H1 (cell line): ENCODE measurements around the gene PCDHGA1. TPM values are rescaled to one million over a fixed set of nuclear protein-coding genes. Genes with fewer than 3 reads are reported as not detected.

Source experiments
- CTCF ChIA-PET: fragments of 300-600 bp; sonication (Branson Sonifier 250); formaldehyde crosslinking; loops from one replicate; lab custom pipeline; 2021; ENCODE audit not compliant: partially characterized antibody; lab: Charles Lee
- POLR2A ChIA-PET: fragments of 300-600 bp; sonication (Branson Sonifier 250); formaldehyde crosslinking; loops from one replicate; lab custom pipeline; 2021; ENCODE audit warnings: inconsistent platforms; ENCODE audit not compliant: partially characterized antibody; lab: Charles Lee
- DNase-seq, 2 experiments: peaks; one replicate each; pipeline versions ENCODE4 v3.0.0 to v3.0.0-alpha.2; 2010 to 2022; ENCODE audit warnings: low spot score in 2 of 2, low read depth in 1 of 2, mixed read lengths in 1 of 2
- FAIRE-seq: peaks from 2 replicates; lab custom pipeline; 2011; peaks lifted over from hg19 to GRCh38; lab: Jason Lieb, UNC
- H2AFZ ChIP-seq: 2 replicates; pipeline ENCODE4 v1.8.1; 2012; ENCODE audit warnings: low read length, inconsistent platforms
- H2AK5ac ChIP-seq: 2 replicates; pipeline ENCODE4 v1.6.1; 2013; ENCODE audit warnings: low read depth, low read length
- H2BK120ac ChIP-seq: replicated peaks from 2 replicates; pipeline ENCODE3; 2013; ENCODE audit warnings: low read depth, low read length, inconsistent platforms
- H2BK12ac ChIP-seq: 2 replicates; pipeline ENCODE4 v1.6.1; 2013; ENCODE audit warnings: low read depth, low read length
- H2BK15ac ChIP-seq: 2 replicates; pipeline ENCODE4 v1.6.1; 2013; ENCODE audit warnings: low read length
- H2BK20ac ChIP-seq: 2 replicates; pipeline ENCODE4 v1.6.1; 2013; ENCODE audit warnings: low read length
- H2BK5ac ChIP-seq: 2 replicates; pipeline ENCODE4 v1.6.1; 2013; ENCODE audit warnings: low read depth, low read length
- H3K14ac ChIP-seq: 2 replicates; pipeline ENCODE4 v1.6.1; 2013; ENCODE audit warnings: inconsistent platforms; ENCODE audit not compliant: insufficient read length
- H3K18ac ChIP-seq: 2 replicates; pipeline ENCODE4 v1.6.1; 2013; ENCODE audit warnings: low read length; ENCODE audit errors: extremely low read depth
- H3K23ac ChIP-seq: 2 replicates; pipeline ENCODE4 v1.6.1; 2013; ENCODE audit warnings: inconsistent platforms; ENCODE audit not compliant: insufficient read length
- H3K23me2 ChIP-seq: 2 replicates; pipeline ENCODE4 v1.6.1; 2013; ENCODE audit warnings: low read depth, low read length
- H3K27ac ChIP-seq: 2 replicates; pipeline ENCODE4 v1.6.1; 2011; ENCODE audit warnings: low read depth, low read length, inconsistent platforms
- H3K27me3 ChIP-seq, 4 experiments: replicated peaks in 1 of 4; 1 replicate in 1 of 4; 2 replicates in 3 of 4; pipeline versions ENCODE4 v1.6.1 to v1.8.1; 2011 to 2013; ENCODE audit warnings: low read length in 3 of 4, mild to moderate bottlenecking in 3 of 4, inconsistent platforms in 2 of 4, mixed read lengths in 2 of 4, moderate library complexity in 1 of 4; ENCODE audit not compliant: control insufficient read depth in 3 of 4, insufficient read depth in 3 of 4; ENCODE audit errors: extremely low read depth in 1 of 4
- H3K36me3 ChIP-seq, 4 experiments: 2 replicates each; pipeline versions ENCODE4 v1.6.1 to v1.8.1; 2011 to 2013; ENCODE audit warnings: mild to moderate bottlenecking in 4 of 4, low read length in 3 of 4, moderate library complexity in 2 of 4, control low read depth in 1 of 4, inconsistent platforms in 1 of 4; ENCODE audit not compliant: insufficient read depth in 4 of 4, control insufficient read depth in 2 of 4
- H3K4ac ChIP-seq: replicated peaks from 2 replicates; pipeline ENCODE3; 2013; ENCODE audit warnings: low read length, low read depth, mixed read lengths, inconsistent platforms; ENCODE audit not compliant: insufficient read length
- H3K4me1 ChIP-seq, 4 experiments: replicated peaks in 1 of 4; 1 replicate in 1 of 4; 2 replicates in 3 of 4; pipeline versions ENCODE4 v1.6.1 to v1.8.1; 2011 to 2013; ENCODE audit warnings: low read length in 3 of 4, inconsistent platforms in 2 of 4, mixed read lengths in 1 of 4; ENCODE audit not compliant: insufficient read depth in 4 of 4, control insufficient read depth in 3 of 4
- H3K4me2 ChIP-seq, 2 experiments: 2 replicates each; pipeline versions ENCODE4 v1.6.1 to v1.8.1; 2011 to 2013; ENCODE audit warnings: low read depth in 2 of 2, low read length in 2 of 2, control low read depth in 1 of 2, inconsistent platforms in 1 of 2, mild to moderate bottlenecking in 1 of 2; ENCODE audit not compliant: insufficient read depth in 1 of 2
- H3K4me3 ChIP-seq, 4 experiments: fragments of 200-600, 300-600 bp in 1 of 4; sonication (generic), shearing (Covaris generic), sonication (Bioruptor Twin) in 1 of 4; 2 replicates each; pipeline versions ENCODE4 v1.5.1 to v1.8.1; 2011 to 2016; ENCODE audit warnings: low read length in 4 of 4, low read depth in 3 of 4, control low read depth in 2 of 4, inconsistent platforms in 2 of 4, mild to moderate bottlenecking in 2 of 4, mixed read lengths in 1 of 4, moderate library complexity in 1 of 4; ENCODE audit not compliant: insufficient read depth in 2 of 4; ENCODE audit errors: extremely low read depth in 1 of 4
- H3K56ac ChIP-seq: replicated peaks from 2 replicates; pipeline ENCODE3; 2013; ENCODE audit warnings: low read depth, mild to moderate bottlenecking, mixed read lengths, low read length, inconsistent platforms; ENCODE audit not compliant: insufficient read length
- H3K79me1 ChIP-seq: 2 replicates; pipeline ENCODE4 v1.6.1; 2013; ENCODE audit warnings: low read depth, low read length, control low read depth
- H3K79me2 ChIP-seq, 2 experiments: 2 replicates each; pipeline versions ENCODE4 v1.6.1 to v1.8.1; 2012 to 2013; ENCODE audit warnings: low read length in 2 of 2, mild to moderate bottlenecking in 2 of 2, inconsistent platforms in 1 of 2; ENCODE audit not compliant: insufficient read depth in 2 of 2, control insufficient read depth in 1 of 2
- H3K9ac ChIP-seq, 4 experiments: replicated peaks in 1 of 4; 1 replicate in 1 of 4; 2 replicates in 3 of 4; pipeline versions ENCODE4 v1.6.1 to v1.8.1; 2011 to 2013; ENCODE audit warnings: low read depth in 3 of 4, low read length in 3 of 4, control low read depth in 2 of 4, mild to moderate bottlenecking in 2 of 4, moderate library complexity in 2 of 4, inconsistent platforms in 1 of 4; ENCODE audit errors: extremely low read depth in 1 of 4
- H3K9me3 ChIP-seq, 2 experiments: 2 replicates each; pipeline versions ENCODE4 v1.6.1 to v1.8.1; 2012 to 2013; ENCODE audit warnings: mild to moderate bottlenecking in 2 of 2, moderate library complexity in 2 of 2, control low read depth in 1 of 2, inconsistent platforms in 1 of 2, low read depth in 1 of 2, low read length in 1 of 2, mixed read lengths in 1 of 2; ENCODE audit not compliant: insufficient read depth in 2 of 2
- H4K20me1 ChIP-seq, 2 experiments: replicated peaks in 1 of 2; 2 replicates each; pipeline versions ENCODE3 to v1.8.1; 2011 to 2013; ENCODE audit warnings: inconsistent platforms in 2 of 2, low read length in 2 of 2, mild to moderate bottlenecking in 1 of 2; ENCODE audit not compliant: insufficient read depth in 2 of 2, control insufficient read depth in 1 of 2
- H4K5ac ChIP-seq: 2 replicates; pipeline ENCODE4 v1.6.1; 2013; ENCODE audit warnings: low read length, low read depth, mixed read lengths, inconsistent platforms; ENCODE audit not compliant: insufficient read length
- H4K8ac ChIP-seq: 2 replicates; pipeline ENCODE4 v1.8.0; 2013; ENCODE audit warnings: mild to moderate bottlenecking, moderate library complexity, low read length, inconsistent platforms; ENCODE audit not compliant: insufficient read depth; ENCODE audit errors: extremely low read depth
- H4K91ac ChIP-seq: replicated peaks from 2 replicates; pipeline ENCODE3; 2013; ENCODE audit warnings: low read length, mixed read lengths, inconsistent platforms; ENCODE audit not compliant: insufficient read length
- BRCA1 ChIP-seq: IDR thresholded peaks from 2 replicates; pipeline ENCODE4 v1.6.1; 2012; ENCODE audit warnings: low read depth, low read length, improper control_type of control experiment
- CHD2 ChIP-seq: IDR thresholded peaks from 2 replicates; pipeline ENCODE4 v1.6.1; 2012; ENCODE audit warnings: low read length, improper control_type of control experiment
- CTBP2 ChIP-seq: IDR thresholded peaks from 2 replicates; pipeline ENCODE4 v1.7.0; 2011; ENCODE audit warnings: borderline replicate concordance, mild to moderate bottlenecking, moderate library complexity, mixed read lengths, low read length; ENCODE audit not compliant: insufficient read depth, insufficient read length
- E2F6 ChIP-seq: IDR thresholded peaks from 2 replicates; pipeline ENCODE4 v1.6.1; 2012; ENCODE audit warnings: inconsistent platforms
- EZH2 ChIP-seq: fragments of 200-600 bp; sonication (generic); IDR thresholded peaks from 2 replicates; pipeline ENCODE4 v1.7.1; 2012; ENCODE audit warnings: low read depth, mild to moderate bottlenecking, moderate library complexity, low read length, inconsistent platforms; ENCODE audit not compliant: severe bottlenecking
- KDM1A ChIP-seq: fragments of 200-600, 300-600 bp; sonication (generic); IDR thresholded peaks from 2 replicates; pipeline ENCODE4 v1.7.1; 2016; ENCODE audit warnings: mild to moderate bottlenecking, low read length, borderline replicate concordance
- PHF8 ChIP-seq: fragments of 200-600 bp; sonication (generic); conservative IDR thresholded peaks from 2 replicates; pipeline ENCODE4 v1.7.1; 2012; ENCODE audit warnings: low read depth, mild to moderate bottlenecking, inconsistent platforms, low read length, moderate library complexity
- RBBP5 ChIP-seq: IDR thresholded peaks from 2 replicates; pipeline ENCODE4 v1.7.1; 2012; ENCODE audit warnings: low read depth, mild to moderate bottlenecking, inconsistent platforms, low read length, moderate library complexity, borderline replicate concordance
- RFX5 ChIP-seq: IDR thresholded peaks from 2 replicates; pipeline ENCODE4 v1.6.1; 2011; ENCODE audit warnings: low read depth, low read length, improper control_type of control experiment, borderline replicate concordance
- SAP30 ChIP-seq: fragments of 300-600 bp; sonication (generic); IDR thresholded peaks from 2 replicates; pipeline ENCODE4 v1.7.1; 2012; ENCODE audit warnings: low read length, moderate library complexity, mild to moderate bottlenecking, inconsistent platforms; ENCODE audit not compliant: insufficient read depth, insufficient replicate concordance
- WGBS, 2 experiments: shearing (Covaris generic) in 1 of 2; methylation state at CpG; one replicate each; pipeline versions ENCODE4 v1.1.6 to v1.1.7; 2013 to 2015; ENCODE audit warnings: low lambda C conversion rate in 2 of 2, mixed read lengths in 2 of 2, inconsistent platforms in 1 of 2, low coverage in 1 of 2, missing lambda C conversion rate in 1 of 2; ENCODE audit not compliant: insufficient replicate concordance in 2 of 2, insufficient coverage in 1 of 2, insufficient read length in 1 of 2; ENCODE audit errors: extremely low coverage in 1 of 2, missing lambda C conversion rate in 1 of 2; 5-methylcytosine and 5-hydroxymethylcytosine counted together
- polyA plus RNA-seq, 7 experiments: library from polyadenylated mRNA; depleted of rRNA in 3 of 7; stranded (reverse) in 5 of 7; unstranded in 2 of 7; fragments of >200 nt in 5 of 7; fragments of 200-250 nt in 2 of 7; gene quantifications; 1 replicate in 5 of 7; 2 replicates in 1 of 7; 4 replicates in 1 of 7; pipeline versions ENCODE4 v1.2.1 to v1.2.3, GENCODE V29; 2011 to 2013; ENCODE audit warnings: missing spikeins in 2 of 7, mixed read lengths in 2 of 7
- total RNA-seq: library from RNA; stranded (reverse); fragmentation: NEBNext Ultra II Directional; extraction: Animal tissue kit (Norgen Biotek cat#: 25700); gene quantifications from 2 replicates; pipeline ENCODE4 v1.2.1, GENCODE V29; 2021

Gene PCDHGA1
- total and polyA plus RNA-seq, 2 of the 8 experiments (the other 6 are each of a cell fraction or from before 2014, with no cell fraction given), result 0.57 to 0.89 TPM

DNA sequence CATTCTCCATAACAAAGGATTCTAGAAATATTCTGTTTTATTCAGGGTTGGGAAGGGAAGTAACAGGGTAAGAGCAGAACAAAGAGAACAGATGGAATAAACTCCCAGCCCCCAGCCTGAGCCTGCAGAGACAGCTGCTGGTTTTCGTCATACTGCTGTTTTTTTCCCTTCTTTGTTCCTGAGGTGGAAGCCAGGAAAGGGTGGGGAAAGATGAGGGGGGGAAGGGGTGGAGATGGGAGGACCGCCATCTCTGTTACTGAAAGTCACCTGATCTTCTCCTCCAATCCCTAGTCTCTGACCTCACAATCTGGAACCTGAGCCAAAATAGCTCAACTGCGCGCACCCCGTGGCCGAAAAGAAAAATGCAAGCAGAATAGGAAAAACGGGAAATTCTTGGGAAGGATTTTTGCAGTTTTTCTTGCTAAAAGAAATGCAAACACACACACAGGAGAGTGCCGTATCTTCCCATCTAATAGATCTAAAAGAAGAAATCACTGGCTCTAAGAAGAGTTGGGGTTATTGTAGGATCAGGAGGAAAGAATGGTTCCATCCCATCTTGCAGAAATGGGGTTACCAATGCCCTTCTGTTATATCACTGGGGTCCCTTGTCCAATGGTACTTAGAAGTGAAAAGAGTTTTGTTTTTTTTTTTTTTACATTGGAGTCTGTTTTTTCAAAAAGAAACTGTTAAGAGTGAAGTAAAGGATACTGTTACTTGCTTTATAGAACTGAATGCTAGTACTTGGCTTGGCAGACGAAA lies 230.6 kb downstream of the PCDHGA1 start:
- DNase-seq (peak; percentile 73 to 84), FAIRE-seq (peak; percentile 100)
- no peak overlapping the region for H2BK5ac ChIP-seq
- no peaks in the 10 kb centered on the region for H3K79me1 ChIP-seq
- no peak overlapping the region for H2BK20ac ChIP-seq
- peak overlapping the region in 1 of 4 experiments; percentile 50; a peak in 3 of 8 replicates for H3K4me3 ChIP-seq
- no peak overlapping the region for H3K56ac ChIP-seq
- CTCF ChIA-PET, result interaction anchor here (0.6 to 6.2 kb wide), 23 partner anchors 11 to 468 kb away, joined by 3 to 74 read pairs (median 4); partner anchors contain the start of genes PCDHB15, PCDHGA10, PCDHGA2 and PCDHGB1
- no peak overlapping the region for H3K18ac ChIP-seq
- no peaks in the 10 kb centered on the region for H3K9me3 ChIP-seq
- H4K5ac ChIP-seq, result peak overlapping the region; percentile 37
- no peak overlapping the region for H2BK12ac ChIP-seq
- H3K79me2 ChIP-seq, result no peaks in the 10 kb centered on the region
- no peak overlapping the region for H3K23ac ChIP-seq
- H3K4me2 ChIP-seq, result peak overlapping the region; percentile 4 to 52; a peak in 3 of 4 replicates
- H4K20me1 ChIP-seq, result no peaks in the 10 kb centered on the region
- H3K14ac ChIP-seq, result no peak overlapping the region
- no peak overlapping the region for H2BK15ac ChIP-seq
- H4K8ac ChIP-seq, result no peak overlapping the region
- no peak overlapping the region for H4K91ac ChIP-seq
- no peak overlapping the region for H2AK5ac ChIP-seq
- H3K9ac ChIP-seq, result peak overlapping the region in 1 of 4 experiments; percentile 53; a peak in 3 of 7 replicates
- no peak overlapping the region for H2BK120ac ChIP-seq
- H3K23me2 ChIP-seq, result no peaks in the 10 kb centered on the region
- H3K27ac ChIP-seq, result peak overlapping the region; percentile 73
- POLR2A ChIA-PET, result interaction anchor here (0.7 to 1.4 kb wide), 7 partner anchors 36 to 342 kb away, joined by 3 to 6 read pairs (median 3); partner anchors contain the start of genes PCDHGA10 and PCDHGC4
- peaks cover 3 to 18% (median 6%) of the 10 kb centered on the region in 4 experiments; a peak in 6 of 7 replicates for H3K4me1 ChIP-seq
- no peaks in the 10 kb centered on the region for H3K27me3 ChIP-seq
- H3K36me3 ChIP-seq, result peaks cover 0 to 5% (median 1%) of the 10 kb centered on the region in 4 experiments; a peak in 3 of 8 replicates
- WGBS, 2 experiments, result 15% methylated on average over 9 of the region's 9 CpGs; no CpG with 5 or more reads in 1 of the 2 experiments
- H3K4ac ChIP-seq, result no peak overlapping the region
- no peak overlapping the region for H2AFZ ChIP-seq
- no peak for TF ChIP-seq E2F6
- TF ChIP-seq RBBP5, result no peak
- no peak for TF ChIP-seq RFX5
- TF ChIP-seq EZH2, result no peak
- no peak for TF ChIP-seq KDM1A
- no peak for TF ChIP-seq BRCA1
- no peak for TF ChIP-seq PHF8
- no peak for TF ChIP-seq SAP30
- no peak for TF ChIP-seq CHD2
- TF ChIP-seq CTBP2, result no peak
